ENCODE results near the gene LHFPL6.

DNA sequence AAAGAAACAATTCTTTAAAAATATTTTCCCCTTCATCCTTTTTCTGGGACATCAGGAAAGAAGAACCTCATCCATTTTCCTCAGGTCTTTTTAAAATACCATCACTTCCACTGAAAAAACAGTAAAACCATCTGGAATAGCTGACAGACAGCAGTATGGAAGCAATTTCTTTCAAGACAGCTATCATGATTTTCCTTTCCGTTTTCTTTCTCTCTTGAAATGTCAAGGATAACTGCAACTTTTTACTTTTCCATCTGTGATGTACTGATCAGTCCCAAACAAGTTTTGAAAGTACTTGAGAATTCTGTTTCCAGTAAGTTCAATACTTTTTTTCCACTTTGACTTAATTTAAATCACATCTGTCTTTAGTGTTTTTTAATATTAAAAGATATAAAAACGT is 211.2 kb downstream of the LHFPL6 start:
- TF ChIP-seq, protein P1, sequence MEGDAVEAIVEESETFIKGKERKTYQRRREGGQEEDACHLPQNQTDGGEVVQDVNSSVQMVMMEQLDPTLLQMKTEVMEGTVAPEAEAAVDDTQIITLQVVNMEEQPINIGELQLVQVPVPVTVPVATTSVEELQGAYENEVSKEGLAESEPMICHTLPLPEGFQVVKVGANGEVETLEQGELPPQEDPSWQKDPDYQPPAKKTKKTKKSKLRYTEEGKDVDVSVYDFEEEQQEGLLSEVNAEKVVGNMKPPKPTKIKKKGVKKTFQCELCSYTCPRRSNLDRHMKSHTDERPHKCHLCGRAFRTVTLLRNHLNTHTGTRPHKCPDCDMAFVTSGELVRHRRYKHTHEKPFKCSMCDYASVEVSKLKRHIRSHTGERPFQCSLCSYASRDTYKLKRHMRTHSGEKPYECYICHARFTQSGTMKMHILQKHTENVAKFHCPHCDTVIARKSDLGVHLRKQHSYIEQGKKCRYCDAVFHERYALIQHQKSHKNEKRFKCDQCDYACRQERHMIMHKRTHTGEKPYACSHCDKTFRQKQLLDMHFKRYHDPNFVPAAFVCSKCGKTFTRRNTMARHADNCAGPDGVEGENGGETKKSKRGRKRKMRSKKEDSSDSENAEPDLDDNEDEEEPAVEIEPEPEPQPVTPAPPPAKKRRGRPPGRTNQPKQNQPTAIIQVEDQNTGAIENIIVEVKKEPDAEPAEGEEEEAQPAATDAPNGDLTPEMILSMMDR (IDR thresholded peaks at IDR 0.05; ENCODE audit: low read length) = no peak
- TF ChIP-seq EZH2 (optimal IDR thresholded peaks at IDR 0.05; ENCODE audit: low read depth, low read length) = no peak

Data from MM.1S (cell line).